H1 (cell line): ENCODE measurements around the gene MEIS3. TPM values are rescaled to one million over a fixed set of nuclear protein-coding genes. Genes with fewer than 3 reads are reported as not detected.
A peak's percentile ranks its signal among the peaks of the same experiment; 100 is the strongest.

Experiments
- CTCF ChIA-PET: fragments of 300-600 bp; sonication (Branson Sonifier 250); formaldehyde crosslinking; loops from one replicate; lab custom pipeline; 2021; ENCODE audit not compliant: partially characterized antibody; lab: Charles Lee
- POLR2A ChIA-PET: fragments of 300-600 bp; sonication (Branson Sonifier 250); formaldehyde crosslinking; loops from one replicate; lab custom pipeline; 2021; ENCODE audit warnings: inconsistent platforms; ENCODE audit not compliant: partially characterized antibody; lab: Charles Lee
- DNase-seq, 2 experiments: peaks; one replicate each; pipeline versions ENCODE4 v3.0.0 to v3.0.0-alpha.2; 2010 to 2022; ENCODE audit warnings: low spot score in 2 of 2, low read depth in 1 of 2, mixed read lengths in 1 of 2
- FAIRE-seq: peaks from 2 replicates; lab custom pipeline; 2011; peaks lifted over from hg19 to GRCh38; lab: Jason Lieb, UNC
- H2AFZ ChIP-seq: 2 replicates; pipeline ENCODE4 v1.8.1; 2012; ENCODE audit warnings: low read length, inconsistent platforms
- H2AK5ac ChIP-seq: 2 replicates; pipeline ENCODE4 v1.6.1; 2013; ENCODE audit warnings: low read depth, low read length
- H2BK120ac ChIP-seq: replicated peaks from 2 replicates; pipeline ENCODE3; 2013; ENCODE audit warnings: low read depth, low read length, inconsistent platforms
- H2BK12ac ChIP-seq: 2 replicates; pipeline ENCODE4 v1.6.1; 2013; ENCODE audit warnings: low read depth, low read length
- H2BK15ac ChIP-seq: 2 replicates; pipeline ENCODE4 v1.6.1; 2013; ENCODE audit warnings: low read length
- H2BK20ac ChIP-seq: 2 replicates; pipeline ENCODE4 v1.6.1; 2013; ENCODE audit warnings: low read length
- H2BK5ac ChIP-seq: 2 replicates; pipeline ENCODE4 v1.6.1; 2013; ENCODE audit warnings: low read depth, low read length
- H3K14ac ChIP-seq: 2 replicates; pipeline ENCODE4 v1.6.1; 2013; ENCODE audit warnings: inconsistent platforms; ENCODE audit not compliant: insufficient read length
- H3K18ac ChIP-seq: 2 replicates; pipeline ENCODE4 v1.6.1; 2013; ENCODE audit warnings: low read length; ENCODE audit errors: extremely low read depth
- H3K23ac ChIP-seq: 2 replicates; pipeline ENCODE4 v1.6.1; 2013; ENCODE audit warnings: inconsistent platforms; ENCODE audit not compliant: insufficient read length
- H3K23me2 ChIP-seq: 2 replicates; pipeline ENCODE4 v1.6.1; 2013; ENCODE audit warnings: low read depth, low read length
- H3K27ac ChIP-seq: 2 replicates; pipeline ENCODE4 v1.6.1; 2011; ENCODE audit warnings: low read depth, low read length, inconsistent platforms
- H3K27me3 ChIP-seq, 4 experiments: replicated peaks in 1 of 4; 1 replicate in 1 of 4; 2 replicates in 3 of 4; pipeline versions ENCODE4 v1.6.1 to v1.8.1; 2011 to 2013; ENCODE audit warnings: low read length in 3 of 4, mild to moderate bottlenecking in 3 of 4, inconsistent platforms in 2 of 4, mixed read lengths in 2 of 4, moderate library complexity in 1 of 4; ENCODE audit not compliant: control insufficient read depth in 3 of 4, insufficient read depth in 3 of 4; ENCODE audit errors: extremely low read depth in 1 of 4
- H3K36me3 ChIP-seq, 4 experiments: 2 replicates each; pipeline versions ENCODE4 v1.6.1 to v1.8.1; 2011 to 2013; ENCODE audit warnings: mild to moderate bottlenecking in 4 of 4, low read length in 3 of 4, moderate library complexity in 2 of 4, control low read depth in 1 of 4, inconsistent platforms in 1 of 4; ENCODE audit not compliant: insufficient read depth in 4 of 4, control insufficient read depth in 2 of 4
- H3K4ac ChIP-seq: replicated peaks from 2 replicates; pipeline ENCODE3; 2013; ENCODE audit warnings: low read length, low read depth, mixed read lengths, inconsistent platforms; ENCODE audit not compliant: insufficient read length
- H3K4me1 ChIP-seq, 4 experiments: replicated peaks in 1 of 4; 1 replicate in 1 of 4; 2 replicates in 3 of 4; pipeline versions ENCODE4 v1.6.1 to v1.8.1; 2011 to 2013; ENCODE audit warnings: low read length in 3 of 4, inconsistent platforms in 2 of 4, mixed read lengths in 1 of 4; ENCODE audit not compliant: insufficient read depth in 4 of 4, control insufficient read depth in 3 of 4
- H3K4me2 ChIP-seq, 2 experiments: 2 replicates each; pipeline versions ENCODE4 v1.6.1 to v1.8.1; 2011 to 2013; ENCODE audit warnings: low read depth in 2 of 2, low read length in 2 of 2, control low read depth in 1 of 2, inconsistent platforms in 1 of 2, mild to moderate bottlenecking in 1 of 2; ENCODE audit not compliant: insufficient read depth in 1 of 2
- H3K4me3 ChIP-seq, 4 experiments: fragments of 200-600, 300-600 bp in 1 of 4; sonication (generic), shearing (Covaris generic), sonication (Bioruptor Twin) in 1 of 4; 2 replicates each; pipeline versions ENCODE4 v1.5.1 to v1.8.1; 2011 to 2016; ENCODE audit warnings: low read length in 4 of 4, low read depth in 3 of 4, control low read depth in 2 of 4, inconsistent platforms in 2 of 4, mild to moderate bottlenecking in 2 of 4, mixed read lengths in 1 of 4, moderate library complexity in 1 of 4; ENCODE audit not compliant: insufficient read depth in 2 of 4; ENCODE audit errors: extremely low read depth in 1 of 4
- H3K56ac ChIP-seq: replicated peaks from 2 replicates; pipeline ENCODE3; 2013; ENCODE audit warnings: low read depth, mild to moderate bottlenecking, mixed read lengths, low read length, inconsistent platforms; ENCODE audit not compliant: insufficient read length
- H3K79me1 ChIP-seq: 2 replicates; pipeline ENCODE4 v1.6.1; 2013; ENCODE audit warnings: low read depth, low read length, control low read depth
- H3K79me2 ChIP-seq, 2 experiments: 2 replicates each; pipeline versions ENCODE4 v1.6.1 to v1.8.1; 2012 to 2013; ENCODE audit warnings: low read length in 2 of 2, mild to moderate bottlenecking in 2 of 2, inconsistent platforms in 1 of 2; ENCODE audit not compliant: insufficient read depth in 2 of 2, control insufficient read depth in 1 of 2
- H3K9ac ChIP-seq, 4 experiments: replicated peaks in 1 of 4; 1 replicate in 1 of 4; 2 replicates in 3 of 4; pipeline versions ENCODE4 v1.6.1 to v1.8.1; 2011 to 2013; ENCODE audit warnings: low read depth in 3 of 4, low read length in 3 of 4, control low read depth in 2 of 4, mild to moderate bottlenecking in 2 of 4, moderate library complexity in 2 of 4, inconsistent platforms in 1 of 4; ENCODE audit errors: extremely low read depth in 1 of 4
- H3K9me3 ChIP-seq, 2 experiments: 2 replicates each; pipeline versions ENCODE4 v1.6.1 to v1.8.1; 2012 to 2013; ENCODE audit warnings: mild to moderate bottlenecking in 2 of 2, moderate library complexity in 2 of 2, control low read depth in 1 of 2, inconsistent platforms in 1 of 2, low read depth in 1 of 2, low read length in 1 of 2, mixed read lengths in 1 of 2; ENCODE audit not compliant: insufficient read depth in 2 of 2
- H4K20me1 ChIP-seq, 2 experiments: replicated peaks in 1 of 2; 2 replicates each; pipeline versions ENCODE3 to v1.8.1; 2011 to 2013; ENCODE audit warnings: inconsistent platforms in 2 of 2, low read length in 2 of 2, mild to moderate bottlenecking in 1 of 2; ENCODE audit not compliant: insufficient read depth in 2 of 2, control insufficient read depth in 1 of 2
- H4K5ac ChIP-seq: 2 replicates; pipeline ENCODE4 v1.6.1; 2013; ENCODE audit warnings: low read length, low read depth, mixed read lengths, inconsistent platforms; ENCODE audit not compliant: insufficient read length
- H4K8ac ChIP-seq: 2 replicates; pipeline ENCODE4 v1.8.0; 2013; ENCODE audit warnings: mild to moderate bottlenecking, moderate library complexity, low read length, inconsistent platforms; ENCODE audit not compliant: insufficient read depth; ENCODE audit errors: extremely low read depth
- H4K91ac ChIP-seq: replicated peaks from 2 replicates; pipeline ENCODE3; 2013; ENCODE audit warnings: low read length, mixed read lengths, inconsistent platforms; ENCODE audit not compliant: insufficient read length
- CHD1 ChIP-seq: IDR thresholded peaks from 2 replicates; pipeline ENCODE4 v1.6.1; 2012; ENCODE audit warnings: low read depth, low read length, improper control_type of control experiment
- CTBP2 ChIP-seq: IDR thresholded peaks from 2 replicates; pipeline ENCODE4 v1.7.0; 2011; ENCODE audit warnings: borderline replicate concordance, mild to moderate bottlenecking, moderate library complexity, mixed read lengths, low read length; ENCODE audit not compliant: insufficient read depth, insufficient read length
- HDAC6 ChIP-seq: IDR thresholded peaks from one replicate; pipeline ENCODE4 v1.7.1; 2012; ENCODE audit warnings: low read depth, mild to moderate bottlenecking, inconsistent platforms, low read length, moderate library complexity
- MAFK ChIP-seq: IDR thresholded peaks from 2 replicates; pipeline ENCODE4 v1.6.1; 2012; ENCODE audit warnings: low read depth, mild to moderate bottlenecking, improper control_type of control experiment, low read length
- POLR2A ChIP-seq, 2 experiments: IDR thresholded peaks; 1 replicate in 1 of 2; 2 replicates in 1 of 2; pipeline ENCODE4 v1.6.1; 2011; ENCODE audit warnings: low read depth in 2 of 2, low read length in 2 of 2, mild to moderate bottlenecking in 2 of 2; ENCODE audit errors: control extremely low read depth in 1 of 2
- SP2 ChIP-seq: IDR thresholded peaks from 2 replicates; pipeline ENCODE4 v1.6.1; 2012; ENCODE audit warnings: mild to moderate bottlenecking, low read length, inconsistent platforms
- TAF1 ChIP-seq: IDR thresholded peaks from 2 replicates; pipeline ENCODE4 v1.6.1; 2011; ENCODE audit warnings: mild to moderate bottlenecking, low read depth, low read length
- TEAD4 ChIP-seq: IDR thresholded peaks from 2 replicates; pipeline ENCODE4 v1.6.1; 2012; ENCODE audit warnings: low read depth, low read length, inconsistent platforms, mixed read lengths
- WGBS, 2 experiments: shearing (Covaris generic) in 1 of 2; methylation state at CpG; one replicate each; pipeline versions ENCODE4 v1.1.6 to v1.1.7; 2013 to 2015; ENCODE audit warnings: low lambda C conversion rate in 2 of 2, mixed read lengths in 2 of 2, inconsistent platforms in 1 of 2, low coverage in 1 of 2, missing lambda C conversion rate in 1 of 2; ENCODE audit not compliant: insufficient replicate concordance in 2 of 2, insufficient coverage in 1 of 2, insufficient read length in 1 of 2; ENCODE audit errors: extremely low coverage in 1 of 2, missing lambda C conversion rate in 1 of 2; 5-methylcytosine and 5-hydroxymethylcytosine counted together
- polyA plus RNA-seq, 7 experiments: library from polyadenylated mRNA; depleted of rRNA in 3 of 7; stranded (reverse) in 5 of 7; unstranded in 2 of 7; fragments of >200 nt in 5 of 7; fragments of 200-250 nt in 2 of 7; gene quantifications; 1 replicate in 5 of 7; 2 replicates in 1 of 7; 4 replicates in 1 of 7; pipeline versions ENCODE4 v1.2.1 to v1.2.3, GENCODE V29; 2011 to 2013; ENCODE audit warnings: missing spikeins in 2 of 7, mixed read lengths in 2 of 7
- total RNA-seq: library from RNA; stranded (reverse); fragmentation: NEBNext Ultra II Directional; extraction: Animal tissue kit (Norgen Biotek cat#: 25700); gene quantifications from 2 replicates; pipeline ENCODE4 v1.2.1, GENCODE V29; 2021

MEIS3 gene
- total and polyA plus RNA-seq, 2 of the 8 experiments (the other 6 are each of a cell fraction or from before 2014, with no cell fraction given): 24.5 to 28.2 TPM

GRCh38 chr19:47398707-47399597 lies 20.4 kb downstream of the MEIS3 start:
- Histone ChIP-seq H3K14ac (no peak overlapping the region), H2BK15ac (peak overlapping the region; percentile 65; the same call in 1 of the 2 replicates), H2BK20ac (peak overlapping the region; percentile 51; the same call in 1 of the 2 replicates), H2BK5ac (peak overlapping the region; percentile 97), H2AFZ (peak overlapping the region; percentile 20; the same call in 1 of the 2 replicates), H3K79me2 (no peaks in the 10 kb centered on the region), H3K23me2 (no peaks in the 10 kb centered on the region; the same call in 1 of the 2 replicates), H3K36me3 (no peaks in the 10 kb centered on the region), H2BK12ac (peak overlapping the region; percentile 100), H4K5ac (no peak overlapping the region), H4K20me1 (no peaks in the 10 kb centered on the region), H3K18ac (peak overlapping the region; percentile 99), H3K4me2 (peak overlapping the region; percentile 22 to 27), H3K56ac (no peak overlapping the region), H4K91ac (peak overlapping the region; percentile 100), H3K79me1 (no peaks in the 10 kb centered on the region), H2AK5ac (peak overlapping the region; percentile 100), H4K8ac (peak overlapping the region; percentile 66), H3K27me3 (no peaks in the 10 kb centered on the region), H3K4me1 (peaks cover 5 to 9% (median 8%) of the 10 kb centered on the region in 4 experiments), H3K4ac (peak overlapping the region; percentile 100), H3K9ac (peak overlapping the region in 1 of 4 experiments; percentile 54; a peak in 1 of 7 replicates), H3K27ac (peak overlapping the region; percentile 75), H3K4me3 (no peak overlapping the region; a peak in 1 of 8 replicates), H2BK120ac (peak overlapping the region; percentile 92), H3K23ac (no peak overlapping the region), H3K9me3 (no peaks in the 10 kb centered on the region)
- FAIRE-seq (peak; percentile 79), DNase-seq (no peak)
- CTCF ChIA-PET: interaction anchor here (1.3 to 4.3 kb wide), 3 partner anchors 8 to 118 kb away, joined by 3 to 32 read pairs (median 3); no protein-coding TSS in a partner anchor
- TF ChIP-seq POLR2A (IDR thresholded peaks at IDR 0.05; ENCODE audit: control extremely low read depth in 1 of 2, low read depth in 2 of 2, low read length in 2 of 2) (no peak), SP2 (no peak), HDAC6 (no peak), CTBP2 (no peak), TAF1 (0 out of 2 replicates have a peak, but pooled peaks have one; percentile 29), MAFK (no peak), CHD1 (no peak), TEAD4 (0 out of 2 replicates have a peak, but pooled peaks have one; percentile 2)
- 66% methylated on average over 24 of the region's 24 CpGs; no CpG with 5 or more reads in 1 of the 2 experiments for WGBS, 2 experiments
- POLR2A ChIA-PET: interaction anchor here (0.6 to 2.8 kb wide), 5 partner anchors 7 to 765 kb away, joined by 3 to 9 read pairs (median 3); no protein-coding TSS in a partner anchor
